Adrenal gland (tissue), 12 donors: ENCODE data around the gene RRBP1. TPM values are rescaled to one million over a fixed set of nuclear protein-coding genes. Genes with fewer than 3 reads are reported as not detected.

Source experiments
- DNase-seq, 7 donors: peaks; one replicate each; pipeline ENCODE4 v3.0.0-alpha.2; 2019 to 2020
- H3K27ac ChIP-seq, 5 donors: fragments of 200-600 bp; sonication (generic) in 4 of 5; 1 replicate in 3 of 5; 2 replicates in 2 of 5; pipeline versions ENCODE4 v1.5.1 to v1.8.0; 2016 to 2020; ENCODE audit warnings: mild to moderate bottlenecking in 1 of 5
- H3K27me3 ChIP-seq: fragments of 200-600 bp; 2 replicates; pipeline ENCODE4 v1.8.0; 2021
- H3K36me3 ChIP-seq, 2 donors: fragments of 200-600 bp; replicated peaks in 1 of 2; 1 replicate in 1 of 2; 2 replicates in 1 of 2; pipeline versions ENCODE4 v1.5.1 to v1.8.0; 2018 to 2022
- H3K4me1 ChIP-seq, 2 donors: fragments of 200-600 bp; replicated peaks in 1 of 2; 1 replicate in 1 of 2; 2 replicates in 1 of 2; pipeline versions ENCODE4 v1.5.1 to v1.8.0; 2018 to 2021
- H3K4me3 ChIP-seq, 4 donors: fragments of 200-600 bp; sonication (generic) in 3 of 4; one replicate each; pipeline ENCODE4 v1.5.1; 2016 to 2018
- H3K9me3 ChIP-seq, 3 donors: fragments of 200-600 bp; sonication (generic) in 1 of 3; replicated peaks in 1 of 3; 1 replicate in 2 of 3; 2 replicates in 1 of 3; pipeline versions ENCODE4 v1.5.1 to v1.8.0; 2016 to 2021
- POLR2A ChIP-seq, 2 donors: fragments of 450-650 bp; IDR thresholded peaks; one replicate each; pipeline ENCODE4 v1.6.1; 2017; ENCODE audit warnings: antibody characterized with exemption in 2 of 2, mild to moderate bottlenecking in 2 of 2, moderate library complexity in 1 of 2
- WGBS, 4 donors: extraction: QIAGEN DNeasy Blood & Tissue Kit in 2 of 4; methylation state at CpG; one replicate each; pipeline versions ENCODE4 v1.1.5 to v1.1.7; 2013 to 2017; 5-methylcytosine and 5-hydroxymethylcytosine counted together
- intact Hi-C, 2 donors: fragments of 100-400 bp; cut with DNase I; formaldehyde crosslinking; loops; one replicate each; pipeline versions ENCODE4 v1.14.1 to v1.15.0; 2022 to 2023
- polyA plus RNA-seq, 3 donors: library from polyadenylated mRNA; stranded (reverse); fragments of 200-250 nt in 2 of 3; fragments of 350-450 nt in 1 of 3; fragmentation: Illumina TruSeq in 1 of 3; extraction: RNeasy Lipid Tissue Mini Kit (QIAGEN cat#74804) in 1 of 3; gene quantifications; one replicate each; pipeline ENCODE4 v1.2.3, GENCODE V29; 2013 to 2014
- total RNA-seq, 9 donors: library from RNA; depleted of rRNA in 4 of 9; stranded (reverse); fragments of >200 nt in 4 of 9; fragments of 120-200 nt in 1 of 9; fragmentation: NEBNext Ultra II Directional in 1 of 9; extraction: Animal tissue kit (Norgen Biotek cat#: 25700) in 1 of 9; gene quantifications; one replicate each; pipeline versions ENCODE4 v1.1.0 to v1.2.4, GENCODE V29; 2013 to 2023
- TF ChIP-seq, protein P1 (sequence below), 6 experiments: fragments of 450-650 bp in 4 of 6; fragments of 200-600 bp in 2 of 6; sonication (generic) in 1 of 6; IDR thresholded peaks; 1 replicate in 5 of 6; 2 replicates in 1 of 6; pipeline versions ENCODE4 v1.5.1 to v1.8.0; 2016 to 2021; ENCODE audit warnings: antibody characterized with exemption in 6 of 6, mild to moderate bottlenecking in 2 of 6, moderate library complexity in 1 of 6
- donor health status: healthy with polysubstance abuse.
- donor health status: Bipolar disorder and iron deficiency.
- donor health status: DM: yes; HTN: yes; CAD: no.
- donor health status: DM: no; HTN: no; CAD: no.
- donor health status: DM: no; HTN: no; CAD: no.
- donor health status: DM: yes; HTN: yes; CAD: no.

RRBP1 gene
- total and polyA plus RNA-seq, 12 donors = 73.9 to 261 (median 122) TPM

- TF ChIP-seq, protein P1, sequence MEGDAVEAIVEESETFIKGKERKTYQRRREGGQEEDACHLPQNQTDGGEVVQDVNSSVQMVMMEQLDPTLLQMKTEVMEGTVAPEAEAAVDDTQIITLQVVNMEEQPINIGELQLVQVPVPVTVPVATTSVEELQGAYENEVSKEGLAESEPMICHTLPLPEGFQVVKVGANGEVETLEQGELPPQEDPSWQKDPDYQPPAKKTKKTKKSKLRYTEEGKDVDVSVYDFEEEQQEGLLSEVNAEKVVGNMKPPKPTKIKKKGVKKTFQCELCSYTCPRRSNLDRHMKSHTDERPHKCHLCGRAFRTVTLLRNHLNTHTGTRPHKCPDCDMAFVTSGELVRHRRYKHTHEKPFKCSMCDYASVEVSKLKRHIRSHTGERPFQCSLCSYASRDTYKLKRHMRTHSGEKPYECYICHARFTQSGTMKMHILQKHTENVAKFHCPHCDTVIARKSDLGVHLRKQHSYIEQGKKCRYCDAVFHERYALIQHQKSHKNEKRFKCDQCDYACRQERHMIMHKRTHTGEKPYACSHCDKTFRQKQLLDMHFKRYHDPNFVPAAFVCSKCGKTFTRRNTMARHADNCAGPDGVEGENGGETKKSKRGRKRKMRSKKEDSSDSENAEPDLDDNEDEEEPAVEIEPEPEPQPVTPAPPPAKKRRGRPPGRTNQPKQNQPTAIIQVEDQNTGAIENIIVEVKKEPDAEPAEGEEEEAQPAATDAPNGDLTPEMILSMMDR (IDR thresholded peaks at IDR 0.05) = no peak
- no peak for TF ChIP-seq POLR2A (IDR thresholded peaks at IDR 0.05)
- Histone ChIP-seq H3K9me3 (no peaks in the 10 kb centered on the region), H3K4me3 (no peak overlapping the region), H3K27me3 (no peaks in the 10 kb centered on the region), H3K27ac (no peak overlapping the region), H3K36me3 (no peaks in the 10 kb centered on the region), H3K4me1 (peaks cover 6 to 62% of the 10 kb centered on the region in 2 donors)
- WGBS, 4 donors = 51 to 86% (median 72%) methylated on average over 3 of the region's 3 CpGs
- intact Hi-C loops = no loop called here
- DNase-seq = no peak
Observed at GRCh38 chr20:17587824-17588223, 94.2 kb downstream of the RRBP1 start.

DNA sequence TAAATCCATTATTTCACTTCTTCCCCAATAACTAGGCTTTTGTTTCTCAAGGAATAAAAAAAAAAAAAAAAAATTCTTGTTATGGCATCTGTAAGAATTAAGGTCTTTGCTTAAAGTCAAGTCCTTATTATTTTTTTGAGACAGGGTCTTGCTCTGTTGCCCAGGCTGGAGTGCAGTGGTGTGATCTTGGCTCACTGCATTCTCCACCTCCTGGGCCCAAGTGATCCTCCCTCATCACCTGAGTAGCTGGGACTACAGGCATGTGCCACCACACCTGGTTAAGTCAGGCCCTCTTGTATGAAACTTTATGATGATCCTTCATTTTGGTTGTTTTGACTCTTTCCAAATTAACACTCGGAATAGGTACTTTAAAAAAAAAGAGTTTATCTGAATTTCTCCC is 94.9 kb downstream of the RRBP1 start:
- no peak for DNase-seq
- peaks cover 4 to 60% of the 10 kb centered on the region in 2 donors for H3K4me1 ChIP-seq
- 94 to 100% (median 98%) methylated on average over 1 of the region's 1 CpG for WGBS, 4 donors
- intact Hi-C loops = no loop called here
- H3K27me3 ChIP-seq = no peaks in the 10 kb centered on the region
- no peak overlapping the region for H3K4me3 ChIP-seq
- H3K9me3 ChIP-seq = no peaks in the 10 kb centered on the region
- H3K27ac ChIP-seq = no peak overlapping the region
- TF ChIP-seq POLR2A (IDR thresholded peaks at IDR 0.05) = no peak
- TF ChIP-seq, protein P1 (IDR thresholded peaks at IDR 0.05) = no peak
- H3K36me3 ChIP-seq = no peaks in the 10 kb centered on the region

DNA sequence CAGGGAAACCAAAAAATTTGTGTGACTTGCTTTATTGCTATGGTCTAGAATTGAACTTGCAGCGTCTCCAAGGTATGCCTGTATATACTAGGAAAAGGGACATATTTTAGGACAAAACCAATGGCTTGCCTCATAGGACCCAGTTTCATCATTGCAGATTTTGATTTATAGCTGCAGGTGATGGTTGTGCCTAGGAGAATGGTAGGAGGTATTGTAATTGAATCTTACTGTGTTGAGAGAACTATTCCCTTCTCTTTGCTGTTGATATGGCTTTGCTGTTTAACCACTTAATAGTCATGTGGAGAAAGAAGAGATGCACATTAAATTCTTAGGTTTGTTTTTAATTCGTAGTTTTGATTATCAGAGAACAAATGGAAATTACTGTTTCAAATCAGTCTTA is 95.8 kb downstream of the RRBP1 start:
- DNase-seq = no peak
- TF ChIP-seq, protein P1 (IDR thresholded peaks at IDR 0.05) = no peak
- no peak for TF ChIP-seq POLR2A (IDR thresholded peaks at IDR 0.05)
- H3K36me3 ChIP-seq = no peaks in the 10 kb centered on the region
- peaks cover 4 to 58% of the 10 kb centered on the region in 2 donors for H3K4me1 ChIP-seq
- 81 to 85% (median 83%) methylated on average over 2 of the region's 2 CpGs for WGBS, 4 donors
- intact Hi-C loops = no loop called here
- no peaks in the 10 kb centered on the region for H3K9me3 ChIP-seq
- no peak overlapping the region for H3K27ac ChIP-seq
- H3K4me3 ChIP-seq = no peak overlapping the region
- H3K27me3 ChIP-seq = no peaks in the 10 kb centered on the region

DNA sequence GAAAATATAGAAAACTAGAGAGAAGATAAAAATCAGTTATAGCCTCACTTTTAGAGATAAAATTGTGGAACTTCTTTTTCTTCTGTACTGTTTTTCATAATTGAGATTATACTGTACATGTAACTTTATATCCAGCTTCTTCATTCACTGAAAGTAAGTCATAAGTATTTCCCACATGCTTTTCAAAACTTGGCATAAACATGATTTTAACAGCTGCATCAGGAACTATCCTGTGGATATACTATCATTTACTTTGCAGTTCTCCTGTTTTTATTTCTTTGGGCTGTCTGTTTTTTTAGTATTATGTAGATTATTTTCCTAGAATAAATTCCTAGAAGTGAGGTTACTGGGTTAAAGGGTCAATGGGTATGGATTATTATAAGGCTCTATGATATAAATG is 97.4 kb downstream of the RRBP1 start:
- no peak for TF ChIP-seq POLR2A (IDR thresholded peaks at IDR 0.05)
- TF ChIP-seq, protein P1 (IDR thresholded peaks at IDR 0.05) = no peak
- Histone ChIP-seq H3K27ac (no peak overlapping the region), H3K4me1 (peaks cover 4 to 51% of the 10 kb centered on the region in 2 donors), H3K9me3 (no peaks in the 10 kb centered on the region), H3K4me3 (no peak overlapping the region), H3K27me3 (no peaks in the 10 kb centered on the region), H3K36me3 (no peaks in the 10 kb centered on the region)
- DNase-seq = no peak
- intact Hi-C loops = no loop called here
